ENCODE data around the gene CDX4. TPM values are rescaled to one million over a fixed set of nuclear protein-coding genes. Genes with fewer than 3 reads are reported as not detected.

CDX4 gene
- total and polyA plus RNA-seq, 9 of the 15 experiments (the other 6 are each of a cell fraction or from before 2014, with no cell fraction given) = not detected

GRCh38 chrX:73468376-73468775, 21.5 kb downstream of the CDX4 start:
- Histone ChIP-seq H2AFZ (ENCODE audit: low read depth, low read length) (no peak overlapping the region), H4K20me1 (replicated peaks; ENCODE audit: control insufficient read depth, insufficient read depth, low read length) (no peaks in the 10 kb centered on the region), H3K4me1 (replicated peaks in 1 of 2; ENCODE audit: control insufficient read depth in 2 of 2, insufficient read depth in 2 of 2, low read length in 2 of 2) (no peaks in the 10 kb centered on the region), H3K27me3 (ENCODE audit: control insufficient read depth in 2 of 2, insufficient read depth in 2 of 2, low read length in 2 of 2) (no peaks in the 10 kb centered on the region), H3K27ac (ENCODE audit: extremely low read depth, low read depth, low read length) (no peak overlapping the region), H3K9ac (ENCODE audit: insufficient read depth in 1 of 2, low read depth in 2 of 2, low read length in 2 of 2) (no peak overlapping the region), H3K9me1 (ENCODE audit: control insufficient read depth, insufficient read depth, low read length) (no peaks in the 10 kb centered on the region), H3K9me3 (replicated peaks; ENCODE audit: control insufficient read depth, insufficient read depth, low read depth, low read length) (no peaks in the 10 kb centered on the region), H3K4me3 (no peak overlapping the region), H3K79me2 (ENCODE audit: control insufficient read depth, insufficient read depth, low read length) (no peaks in the 10 kb centered on the region), H3K36me3 (ENCODE audit: control insufficient read depth, insufficient read depth, low read length) (no peaks in the 10 kb centered on the region), H3K4me2 (ENCODE audit: insufficient read depth, low read length) (no peak overlapping the region)
- ChIA-PET CTCF (ENCODE audit: low intra/inter-chr PET ratio) (no interaction called here), POLR2A (no interaction called here)
- no TSS peak for BruUV-seq (replicated peaks)
- ATAC-seq (no peak), DNase-seq (ENCODE audit: extremely low read depth in 1 of 4, low spot score in 3 of 4) (no peak), FAIRE-seq (no peak)
- in situ Hi-C loops (cut with MboI) (no loop called here), intact Hi-C loops (cut with micrococcal nuclease) (no loop called here)
- TF ChIP-seq CREB5 (CRISPR knock-in tag; IDR thresholded peaks at IDR 0.05) (no peak), TFAM (CRISPR knock-in tag; conservative IDR thresholded peaks at IDR 0.05) (no peak), GTF2A2 (tag; IDR thresholded peaks at IDR 0.05) (no peak), ZNF133 (CRISPR knock-in tag; IDR thresholded peaks at IDR 0.05) (no peak)

- no peaks in the 10 kb centered on the region for H3K4me1 ChIP-seq (replicated peaks in 1 of 2; ENCODE audit: control insufficient read depth in 2 of 2, insufficient read depth in 2 of 2, low read length in 2 of 2)
- DNase-seq (ENCODE audit: extremely low read depth in 1 of 4, low spot score in 3 of 4) = no peak
- no TSS peak for BruUV-seq (replicated peaks)
- FAIRE-seq = no peak
- H2AFZ ChIP-seq (ENCODE audit: low read depth, low read length) = no peak overlapping the region
- in situ Hi-C loops (cut with MboI) = no loop called here
- no peak overlapping the region for H3K4me3 ChIP-seq
- H3K9me3 ChIP-seq (replicated peaks; ENCODE audit: control insufficient read depth, insufficient read depth, low read depth, low read length) = no peaks in the 10 kb centered on the region
- WGBS (ENCODE audit: insufficient coverage, low coverage, missing lambda C conversion rate) = 9% methylated on average over 4 of the region's 4 CpGs
- no peak overlapping the region for H3K27ac ChIP-seq (ENCODE audit: extremely low read depth, low read depth, low read length)
- no peaks in the 10 kb centered on the region for H3K79me2 ChIP-seq (ENCODE audit: control insufficient read depth, insufficient read depth, low read length)
- no peaks in the 10 kb centered on the region for H3K27me3 ChIP-seq (ENCODE audit: control insufficient read depth in 2 of 2, insufficient read depth in 2 of 2, low read length in 2 of 2)
- no peak overlapping the region for H3K9ac ChIP-seq (ENCODE audit: insufficient read depth in 1 of 2, low read depth in 2 of 2, low read length in 2 of 2)
- CTCF ChIA-PET (ENCODE audit: low intra/inter-chr PET ratio) = no interaction called here
- H3K4me2 ChIP-seq (ENCODE audit: insufficient read depth, low read length) = no peak overlapping the region
- TF ChIP-seq FIP1L1 (IDR thresholded peaks at IDR 0.05; ENCODE audit: low read depth, low read length, poor library complexity, severe bottlenecking) = no peak
- TF ChIP-seq HNRNPH1 (optimal IDR thresholded peaks at IDR 0.05; ENCODE audit: low read depth, low read length) = no peak
- TF ChIP-seq ZNF436 (CRISPR knock-in tag; IDR thresholded peaks at IDR 0.05) = no peak
- no peaks in the 10 kb centered on the region for H4K20me1 ChIP-seq (replicated peaks; ENCODE audit: control insufficient read depth, insufficient read depth, low read length)
- no peaks in the 10 kb centered on the region for H3K36me3 ChIP-seq (ENCODE audit: control insufficient read depth, insufficient read depth, low read length)
- intact Hi-C loops (cut with micrococcal nuclease) = no loop called here
- ATAC-seq = no peak
- H3K9me1 ChIP-seq (ENCODE audit: control insufficient read depth, insufficient read depth, low read length) = no peaks in the 10 kb centered on the region
- POLR2A ChIA-PET = no interaction called here
These were observed 32.1 kb downstream of the CDX4 start for GRCh38 chrX:73478961-73479360.

All from K562 (cell line).